ENCODE results near the gene SLC36A3. TPM values are rescaled to one million over a fixed set of nuclear protein-coding genes. Genes with fewer than 3 reads are reported as not detected.
A peak's percentile ranks its signal among the peaks of the same experiment; 100 is the strongest.
"Not testable (repeated sequence)": the region's sequence is repeated elsewhere in the genome, so short reads cannot be mapped to it uniquely, and the experiment has no call there.

Gene SLC36A3
- total RNA-seq: not detected

DNA sequence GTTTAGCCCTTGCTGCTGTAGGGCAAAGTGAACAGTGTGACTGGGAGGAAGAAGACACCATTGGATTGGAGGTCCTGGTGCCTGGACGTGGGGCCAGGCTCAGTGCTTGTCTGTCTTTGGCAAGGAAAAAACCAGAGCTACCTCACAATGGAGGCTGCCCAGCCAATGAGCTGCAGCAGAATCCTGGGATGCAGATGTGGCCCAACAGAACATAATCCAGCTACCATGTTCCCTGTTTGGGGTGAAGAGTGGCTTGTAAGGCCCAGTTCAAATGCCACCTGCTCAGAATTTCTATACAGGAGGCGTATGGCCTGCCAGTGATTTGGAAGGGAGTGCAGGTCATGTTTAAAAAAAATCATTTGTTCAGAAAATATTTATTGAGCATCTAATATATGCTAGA lies at the start of gene SLC36A3:
Gene SLC36A3 (minus strand): TSS at position 101 of the 400 bp plus-strand sequence. CDS start 412 bp downstream, outside the sequence.
- no peak for DNase-seq (ENCODE audit: low read depth in 2 of 3, low spot score in 2 of 3)

DNA sequence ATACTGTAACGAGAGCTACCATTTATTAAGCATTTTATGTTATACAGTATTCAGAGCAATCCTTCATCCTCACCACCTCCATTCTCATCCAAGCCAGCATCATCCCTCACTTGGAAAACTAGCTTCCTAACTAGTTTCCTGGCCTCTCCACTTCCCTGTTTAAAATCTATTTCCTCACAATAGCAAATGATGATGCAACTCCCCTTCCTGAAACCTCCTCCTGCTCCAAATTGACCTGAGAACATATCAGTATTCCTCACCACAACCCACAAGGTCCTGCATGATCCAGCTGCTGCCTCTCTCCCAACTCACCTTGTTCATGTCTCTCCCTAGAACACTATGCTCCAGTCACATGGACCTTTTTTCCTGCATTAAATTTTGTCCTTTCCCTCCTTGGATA lies 48.1 kb upstream of the SLC36A3 start:
- DNase-seq (ENCODE audit: low read depth in 2 of 3, low spot score in 2 of 3): no peak

DNA sequence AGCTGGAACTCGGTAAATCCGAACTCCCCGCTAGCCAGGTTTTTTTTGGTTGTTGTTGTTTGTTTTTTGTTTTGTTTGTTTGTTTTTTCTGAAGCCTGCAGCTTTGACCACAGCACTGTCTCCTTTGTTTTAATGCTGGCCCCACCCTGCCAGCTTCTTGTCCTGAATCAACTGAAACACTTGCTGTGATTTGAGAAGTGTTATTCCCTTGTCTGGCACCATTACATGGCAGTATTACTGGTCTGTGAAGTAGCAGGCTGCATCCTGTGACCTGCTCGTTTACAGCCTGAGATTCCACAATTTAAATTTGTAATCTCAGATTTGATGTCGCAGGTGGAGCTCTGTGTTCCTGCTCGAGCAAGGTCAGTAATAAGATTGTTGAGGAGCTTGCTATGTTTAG lies 45.2 kb upstream of the SLC36A3 start:
- DNase-seq (ENCODE audit: low read depth in 2 of 3, low spot score in 2 of 3): no peak

DNA sequence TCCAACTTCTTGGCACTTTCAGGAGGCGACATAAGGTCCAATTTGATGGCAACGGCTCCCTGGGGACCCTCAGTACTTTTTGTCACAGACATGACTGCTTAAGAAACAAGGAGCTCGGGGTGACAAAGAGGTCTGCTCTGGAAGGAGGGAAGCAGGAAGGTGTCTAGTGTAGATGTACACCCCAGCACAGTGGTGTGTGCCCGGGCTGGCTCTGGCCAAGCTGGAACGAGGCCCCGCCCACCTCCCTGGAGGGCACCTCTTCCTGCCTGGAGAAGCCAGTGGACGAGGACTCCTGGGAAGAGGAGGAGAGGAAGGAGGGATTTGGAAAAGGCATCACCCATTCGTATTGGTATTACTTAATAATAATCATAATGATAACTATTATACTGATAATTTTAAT lies 43.8 kb upstream of the SLC36A3 start, which contains the start of gene SLC36A2:
Gene SLC36A2 (minus strand): TSS at position 191 of the 400 bp plus-strand sequence. CDS start 99 bp downstream, at position 92.
- no peak for DNase-seq (ENCODE audit: low read depth in 2 of 3, low spot score in 2 of 3)

DNA sequence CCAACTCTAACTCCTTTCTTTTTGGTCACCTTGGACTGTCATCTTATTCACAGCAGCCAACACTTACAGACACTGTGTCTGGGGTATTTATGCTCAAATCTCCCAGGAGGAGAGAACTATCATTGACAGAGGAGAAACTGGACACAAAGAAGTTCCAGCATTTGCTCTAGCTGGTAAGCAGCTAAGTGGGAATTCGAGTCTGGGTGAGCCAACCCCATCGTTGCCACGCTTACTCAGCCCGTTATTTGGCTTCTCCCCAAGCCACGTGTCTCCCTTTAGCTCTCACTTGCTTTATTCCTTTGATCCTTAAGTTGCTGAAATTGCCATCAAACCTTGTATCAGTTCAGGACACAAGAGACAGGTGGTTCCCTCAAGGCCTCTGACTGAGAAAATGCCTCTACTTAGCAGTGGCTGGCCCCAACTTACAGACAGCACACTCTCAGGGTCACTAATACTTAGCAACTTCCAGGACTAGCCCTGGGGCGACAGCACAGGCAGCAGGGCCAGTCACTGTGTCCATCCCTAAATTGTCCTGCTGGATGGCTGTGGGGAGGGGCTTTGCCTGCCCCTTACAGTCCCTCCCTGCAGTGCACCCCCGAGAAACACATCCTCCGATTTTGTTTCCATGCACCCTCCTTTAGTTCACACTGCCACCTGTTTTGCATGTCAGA lies 42.4 kb upstream of the SLC36A3 start:
- DNase-seq (ENCODE audit: low read depth in 2 of 3, low spot score in 2 of 3): no peak

DNA sequence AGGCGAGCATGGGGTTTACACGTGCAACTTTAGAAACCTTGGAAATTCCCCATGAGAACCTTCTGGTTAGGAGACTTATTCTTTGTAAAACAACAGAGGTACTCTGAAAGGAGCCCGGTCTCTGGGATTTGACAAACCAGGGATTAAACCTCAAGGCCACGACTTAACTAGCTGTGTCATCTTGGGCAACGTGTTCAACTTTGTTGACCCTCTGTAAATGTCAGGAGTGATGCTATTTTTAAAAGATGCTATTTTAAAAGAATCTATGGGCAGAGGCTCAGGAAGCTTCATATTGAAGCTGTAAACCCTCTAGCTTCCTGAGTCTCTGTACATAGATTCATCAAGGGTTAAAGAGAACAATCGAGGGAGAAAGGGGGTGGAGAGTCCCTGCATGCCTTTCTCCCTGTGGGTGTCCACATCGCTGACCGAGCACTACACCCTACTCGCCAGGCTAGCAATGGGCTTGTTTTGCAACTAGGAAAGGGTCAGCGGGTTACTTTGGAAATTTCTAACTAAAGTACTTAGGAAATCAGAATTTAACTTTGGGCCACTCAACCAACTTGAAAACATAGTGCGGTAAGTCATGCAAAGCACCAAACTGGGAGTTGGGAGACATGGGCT lies 41.7 kb upstream of the SLC36A3 start:
- no peak for DNase-seq (ENCODE audit: low read depth in 2 of 3, low spot score in 2 of 3)

DNA sequence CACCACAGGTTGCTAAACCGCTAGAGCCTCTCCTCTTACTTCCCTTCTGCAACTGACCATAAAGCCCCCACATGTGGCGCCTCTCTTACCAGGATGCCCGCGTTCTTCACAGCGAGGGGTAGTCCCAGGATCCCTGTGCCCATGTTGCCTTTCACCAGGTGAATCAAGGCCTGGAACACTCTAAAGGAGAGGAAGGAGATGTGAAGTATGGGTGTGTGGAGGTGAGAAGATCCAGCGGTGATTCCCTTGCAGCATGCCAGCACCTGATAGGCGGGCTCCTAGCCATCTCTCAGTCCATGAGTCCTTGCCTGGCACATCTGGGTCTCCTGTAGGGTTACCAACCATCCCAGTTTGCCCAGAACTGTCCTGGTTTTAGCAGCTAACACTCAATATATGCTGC lies 40.5 kb upstream of the SLC36A3 start:
- no peak for DNase-seq (ENCODE audit: low read depth in 2 of 3, low spot score in 2 of 3)

DNA sequence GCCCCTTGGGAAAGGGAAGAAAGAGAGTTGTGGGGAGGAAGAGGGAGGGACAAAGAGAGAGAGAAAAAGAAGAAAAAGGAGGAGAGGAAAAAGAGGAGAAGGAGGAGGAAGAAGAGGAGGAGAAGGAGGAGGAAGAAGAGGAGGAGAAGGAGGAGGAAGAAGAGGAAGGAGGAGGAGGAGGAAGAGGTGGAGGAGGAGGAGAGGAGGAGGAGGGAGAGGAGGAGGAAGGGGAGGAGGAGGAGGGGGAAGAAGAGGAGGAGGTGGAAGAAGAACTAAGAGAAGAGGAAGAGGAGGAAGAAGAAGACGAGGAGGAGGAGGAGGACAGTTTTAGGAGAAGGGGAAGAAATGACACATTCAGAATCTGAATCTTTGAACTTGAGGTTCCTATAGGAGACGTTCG lies 36.4 kb upstream of the SLC36A3 start:
- DNase-seq (ENCODE audit: low read depth in 2 of 3, low spot score in 2 of 3): no peak

DNA sequence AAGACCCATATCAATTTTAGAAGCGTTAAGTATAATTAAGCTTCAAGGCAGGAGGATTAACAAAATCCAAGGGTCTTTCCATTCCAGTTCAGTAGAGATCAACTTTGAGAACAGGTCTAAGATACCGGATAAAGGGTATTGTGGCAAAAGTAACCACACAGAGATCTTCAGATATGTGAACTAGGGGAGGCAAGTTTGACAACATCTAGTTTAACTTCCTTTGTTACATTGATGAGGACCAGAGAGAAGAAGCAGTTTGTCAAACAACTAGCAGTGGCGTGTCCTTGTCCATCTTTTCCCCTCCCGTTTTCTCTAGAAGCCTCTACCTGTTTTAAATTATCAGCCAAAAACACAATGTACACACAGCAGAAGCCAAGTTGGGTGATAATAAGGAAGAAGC lies 35.2 kb upstream of the SLC36A3 start:
- no peak for DNase-seq (ENCODE audit: low read depth in 2 of 3, low spot score in 2 of 3)

DNA sequence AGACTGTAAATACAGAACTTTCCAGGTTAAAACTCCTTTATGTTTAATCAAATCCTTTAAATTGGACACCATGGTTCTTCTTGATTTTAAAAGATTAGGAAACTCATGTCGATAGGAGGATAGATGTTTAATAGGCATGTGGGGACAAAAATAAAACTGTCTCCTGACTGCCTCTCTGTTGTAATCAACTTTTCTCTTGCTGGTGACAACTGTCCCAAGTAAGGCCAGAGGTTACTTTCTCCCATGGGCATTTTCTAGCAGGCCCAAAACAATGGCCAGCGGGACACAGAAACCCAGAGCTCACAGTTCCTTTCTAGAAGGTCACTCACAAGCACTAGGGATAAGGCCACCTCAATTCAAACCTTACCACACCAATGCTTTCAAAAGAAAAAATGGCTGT lies 29.3 kb upstream of the SLC36A3 start:
- DNase-seq (ENCODE audit: low read depth in 2 of 3, low spot score in 2 of 3): no peak

DNA sequence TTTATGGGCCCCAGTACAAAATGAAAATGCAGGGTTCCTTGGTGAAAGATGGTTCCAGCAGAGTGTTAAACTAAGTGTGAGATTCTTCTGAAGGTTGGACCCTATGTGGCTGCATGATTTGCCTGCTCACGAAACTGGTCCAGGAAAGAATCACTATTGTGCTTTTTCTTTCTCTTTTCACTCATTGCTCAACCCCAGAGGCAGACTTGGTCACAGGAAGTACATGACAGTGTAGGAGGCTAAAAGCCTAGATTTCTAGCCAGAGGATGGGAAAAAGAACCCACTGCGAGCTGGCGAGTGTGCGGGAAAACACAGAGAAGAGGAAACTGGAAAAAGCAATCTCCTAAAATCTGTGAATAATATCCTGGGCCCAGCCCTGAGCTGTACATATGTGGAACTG lies 25.2 kb upstream of the SLC36A3 start:
- no peak for DNase-seq (ENCODE audit: low read depth in 2 of 3, low spot score in 2 of 3)

DNA sequence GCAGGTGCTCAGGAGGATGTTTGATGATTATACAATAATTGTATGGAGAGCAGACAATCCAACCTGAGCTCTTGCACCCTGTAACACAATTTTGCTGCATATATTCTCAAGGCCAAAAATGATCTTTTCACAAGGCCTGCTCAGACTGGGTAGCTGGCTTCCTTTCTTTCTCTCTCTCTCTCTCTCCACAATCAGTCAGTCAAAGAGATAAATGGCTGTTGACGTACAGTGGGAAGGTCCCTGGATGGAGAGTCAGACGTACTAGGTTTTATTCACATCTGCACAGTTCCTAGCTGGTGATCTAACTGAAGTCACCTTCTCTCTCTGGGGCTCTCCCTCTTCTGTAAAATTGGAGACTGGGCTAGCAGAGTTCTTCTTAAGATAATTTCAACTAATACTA lies 24.0 kb upstream of the SLC36A3 start:
- DNase-seq (ENCODE audit: low read depth in 2 of 3, low spot score in 2 of 3): no peak

DNA sequence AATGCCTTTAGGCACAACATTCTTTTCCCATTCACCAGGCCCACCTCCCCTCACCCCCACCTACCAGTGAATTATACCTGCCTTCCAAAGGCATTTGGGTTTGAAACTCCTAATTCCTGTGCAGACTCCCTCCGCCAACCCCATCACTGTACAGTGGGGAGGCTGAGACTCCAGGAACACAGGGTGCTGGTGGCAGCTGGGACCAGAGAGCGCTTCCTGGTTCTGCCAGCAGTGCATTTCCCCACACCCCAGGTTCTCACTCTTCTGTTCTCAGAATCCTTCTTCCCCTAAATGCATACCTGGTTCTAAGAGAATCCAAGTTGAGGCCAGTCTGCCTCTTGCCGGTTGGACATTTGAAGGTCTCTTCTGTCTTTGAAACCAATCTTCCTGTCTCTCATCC lies 22.7 kb upstream of the SLC36A3 start:
- DNase-seq (ENCODE audit: low read depth in 2 of 3, low spot score in 2 of 3): no peak

DNA sequence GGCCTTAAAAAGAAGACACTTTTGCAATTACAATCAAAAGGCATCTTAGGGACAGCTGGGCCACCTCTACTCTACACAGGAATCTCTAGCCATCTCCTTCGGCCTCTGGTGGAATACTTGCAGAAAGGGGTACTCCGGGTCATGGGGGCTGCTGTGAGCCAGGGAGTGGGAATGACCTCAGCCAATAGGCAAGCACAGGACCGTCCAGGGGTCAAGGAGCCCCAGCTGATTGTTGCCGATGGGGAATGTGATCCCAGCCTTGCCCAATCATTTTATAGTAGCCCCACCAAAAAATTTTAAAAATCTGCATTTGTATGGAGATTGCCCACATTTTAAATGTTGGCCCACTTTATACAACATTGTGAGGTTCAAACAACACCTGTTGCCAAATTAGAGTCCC lies 16.9 kb upstream of the SLC36A3 start:
- no peak for DNase-seq (ENCODE audit: low read depth in 2 of 3, low spot score in 2 of 3)

DNA sequence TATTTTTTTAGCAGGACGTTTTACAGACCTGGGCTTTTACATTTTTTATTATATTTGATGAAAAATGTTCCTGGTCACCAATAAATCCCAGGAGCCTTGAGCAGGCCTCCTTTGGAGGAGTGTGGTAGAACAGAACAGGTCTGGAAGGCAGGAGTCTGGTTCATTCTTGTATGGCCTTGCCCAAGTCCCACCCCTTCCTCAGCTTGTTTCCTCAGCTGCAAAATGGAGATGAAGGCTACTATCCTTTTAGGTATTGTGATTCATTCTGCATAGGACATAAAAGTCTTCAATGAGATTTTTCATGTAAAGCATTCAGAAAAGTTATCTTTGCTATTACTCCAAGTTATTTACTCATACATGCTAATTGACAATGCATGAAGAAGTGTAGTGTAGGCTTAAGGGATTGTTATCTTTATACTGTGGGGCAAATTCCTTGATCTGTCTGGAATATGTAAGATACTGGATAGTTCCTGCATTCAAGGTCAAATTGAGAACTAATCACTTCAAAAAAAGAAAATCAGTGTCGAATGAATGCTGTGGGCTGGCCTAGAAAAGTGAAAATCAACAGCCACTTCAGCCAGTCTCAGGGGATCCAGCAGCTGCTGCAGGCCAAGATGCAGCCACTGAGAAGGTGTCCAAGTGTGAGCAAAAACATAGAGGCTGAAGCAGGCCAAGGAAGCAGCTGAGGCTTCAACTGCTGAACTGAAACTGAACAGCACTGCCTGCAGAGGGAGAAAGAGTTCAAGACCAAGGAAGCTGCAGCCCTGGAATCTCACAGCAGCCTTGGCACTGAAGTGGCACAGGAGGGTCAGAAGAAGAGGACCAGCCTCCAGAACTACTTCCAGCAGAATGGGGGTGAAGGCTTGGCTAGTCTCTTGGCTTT lies 15.5 kb upstream of the SLC36A3 start:
- DNase-seq (ENCODE audit: low read depth in 2 of 3, low spot score in 2 of 3): peak in 2 of 3 donors; percentile 5 to 10

DNA sequence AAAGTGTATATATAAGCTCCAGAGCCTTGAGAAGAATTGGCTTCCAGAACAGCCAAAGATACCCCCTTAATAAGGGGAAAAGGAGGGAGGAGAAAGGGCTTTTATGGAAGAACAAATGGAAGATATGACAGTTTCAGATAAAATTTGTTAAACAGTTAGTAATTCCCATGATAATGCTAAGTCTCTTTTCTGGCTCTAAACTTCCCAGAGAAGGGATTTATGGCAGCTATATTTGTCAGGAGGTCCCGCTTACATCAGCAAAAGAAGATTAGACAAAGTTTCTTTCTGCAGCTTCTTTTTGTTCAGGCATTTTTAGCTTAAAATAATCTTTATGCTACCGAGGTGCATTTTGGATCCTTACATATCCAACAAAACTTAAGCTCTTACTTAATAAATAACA lies 14.3 kb upstream of the SLC36A3 start:
- DNase-seq (ENCODE audit: low read depth in 2 of 3, low spot score in 2 of 3): no peak

DNA sequence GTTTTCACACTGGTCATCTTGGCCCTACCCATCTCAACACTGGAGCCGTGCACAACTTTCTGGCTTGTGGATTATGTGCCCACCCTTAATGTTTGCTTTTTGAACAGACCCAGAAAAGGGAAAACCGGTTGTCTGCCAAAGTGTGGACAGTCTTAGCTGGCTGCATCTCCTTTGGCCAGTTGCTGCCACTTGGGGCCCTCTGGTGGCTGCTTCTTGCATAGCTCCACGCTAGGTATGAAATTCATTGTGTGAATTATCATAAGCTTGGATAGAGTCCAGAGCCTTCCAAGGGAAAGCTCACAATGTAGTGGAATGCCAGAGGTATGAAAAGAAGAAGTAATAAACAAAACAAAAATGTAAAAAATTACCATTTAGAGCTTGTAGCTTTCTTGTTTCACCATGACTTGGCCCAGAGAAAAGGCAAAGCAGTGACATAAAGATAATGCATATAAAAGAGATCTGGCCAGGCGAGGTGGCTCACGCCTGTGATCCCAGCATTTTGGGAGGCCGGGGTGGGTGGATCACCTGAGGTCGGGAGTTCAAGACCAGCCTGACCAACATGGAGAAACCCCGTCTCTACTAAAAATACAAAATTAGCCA lies 12.5 kb upstream of the SLC36A3 start:
- peak in 2 of 3 donors; percentile 31 to 56 for DNase-seq (ENCODE audit: low read depth in 2 of 3, low spot score in 2 of 3)

DNA sequence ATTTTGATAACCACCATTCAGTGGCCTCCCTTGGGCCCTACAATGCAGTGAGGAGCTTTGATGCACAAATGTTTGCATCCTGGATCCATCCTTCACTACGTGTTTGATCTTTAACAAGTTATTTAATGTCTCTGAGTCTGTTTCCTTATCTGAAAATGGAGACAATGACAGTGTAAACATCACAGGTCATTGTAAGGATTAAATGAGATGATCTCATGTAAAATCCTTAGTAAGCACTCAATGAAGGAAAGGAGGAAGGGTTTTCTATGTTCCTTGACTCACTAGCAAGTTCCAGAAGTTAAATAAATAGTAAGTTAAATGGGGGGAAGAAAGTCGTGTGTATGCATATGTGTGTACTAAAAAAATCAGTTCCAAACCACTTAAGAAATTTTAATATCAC lies 9.8 kb upstream of the SLC36A3 start:
- no peak for DNase-seq (ENCODE audit: low read depth in 2 of 3, low spot score in 2 of 3)

DNA sequence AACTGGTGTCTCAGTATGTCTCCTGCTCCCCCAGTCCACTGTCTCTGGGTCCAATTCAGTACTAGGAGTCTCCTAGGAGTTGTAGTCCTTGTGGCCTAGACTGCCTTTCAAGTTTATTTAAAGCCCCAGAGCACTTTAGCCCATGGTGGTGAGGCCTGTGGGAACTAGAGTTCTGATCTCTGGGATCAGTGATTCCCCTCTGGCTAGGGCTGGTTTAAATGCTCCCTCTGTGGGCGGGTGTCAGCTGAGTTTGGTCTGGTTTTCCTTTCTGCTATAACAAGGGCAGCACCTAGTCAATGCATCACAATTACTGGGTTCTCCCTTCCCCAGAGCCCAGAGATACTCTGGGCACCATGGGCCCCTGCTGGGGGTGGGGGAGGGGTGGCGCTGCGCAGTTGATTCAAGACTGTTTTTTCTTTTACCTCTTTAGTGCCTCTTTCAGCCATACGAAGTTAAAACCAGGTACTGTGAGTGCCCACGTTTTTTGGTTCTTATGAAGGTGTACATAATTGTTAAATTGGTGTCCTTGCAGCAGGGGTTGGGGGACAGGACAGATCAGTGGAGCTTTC lies 9.3 kb upstream of the SLC36A3 start:
- no peak for DNase-seq (ENCODE audit: low read depth in 2 of 3, low spot score in 2 of 3)

DNA sequence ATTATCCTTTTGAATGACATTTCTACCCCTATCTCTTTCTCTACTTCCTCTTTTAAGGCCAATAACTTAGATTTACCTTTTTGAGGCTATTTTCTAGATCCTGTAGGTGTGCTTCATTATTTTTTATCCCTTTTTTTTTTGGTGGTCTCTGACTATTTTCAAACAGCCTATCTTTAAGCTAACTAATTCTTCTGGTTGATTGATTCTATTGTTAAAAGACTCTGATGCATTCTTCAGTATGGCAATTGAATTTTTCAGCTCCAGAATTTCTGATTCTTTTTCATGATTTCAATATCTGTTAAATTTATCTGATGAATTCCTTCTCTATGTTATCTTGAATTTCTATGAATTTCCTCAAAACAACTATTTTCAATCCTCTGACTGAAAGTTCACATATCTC lies 7.4 kb upstream of the SLC36A3 start:
- no peak for DNase-seq (ENCODE audit: low read depth in 2 of 3, low spot score in 2 of 3)

DNA sequence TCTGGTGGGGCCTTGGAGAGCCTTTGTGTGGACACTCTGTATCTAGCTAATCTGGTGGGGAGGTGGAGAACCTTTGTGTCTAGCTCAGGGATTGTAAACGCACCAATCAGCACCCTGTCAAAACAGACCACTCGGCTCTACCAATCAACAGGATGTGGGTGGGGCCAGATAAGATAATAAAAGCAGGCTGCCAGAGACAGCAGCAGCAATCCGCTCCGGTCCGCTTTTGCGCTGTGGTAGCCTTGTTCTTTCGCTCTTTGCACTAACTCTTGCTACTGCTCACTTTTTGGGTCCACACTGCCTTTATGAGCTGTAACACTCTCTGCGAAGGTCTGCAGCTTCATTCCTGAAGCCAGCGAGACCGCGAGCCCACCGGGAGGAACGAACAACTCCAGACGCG lies 6.3 kb upstream of the SLC36A3 start:
- not testable (repeated sequence) for DNase-seq (ENCODE audit: low read depth in 2 of 3, low spot score in 2 of 3)
